Bone marrow (tissue), 2 donors: ENCODE results near the gene MUC4.
"Not testable (repeated sequence)": the region's sequence is repeated elsewhere in the genome, so short reads cannot be mapped to it uniquely, and the experiment has no call there.

ENCODE experiments used
- DNase-seq, 2 donors: peaks; one replicate each; lab custom pipeline; 2025; lab: John Stamatoyannopoulos, UW

The MUC4 gene

GRCh38 chr3:195738274-195739044 lies 73.3 kb downstream of the MUC4 start:
- DNase-seq, result no peak

GRCh38 chr3:195737782-195738181 lies 73.9 kb downstream of the MUC4 start:
- DNase-seq, result not testable (repeated sequence)

GRCh38 chr3:195736866-195737490 lies 74.8 kb downstream of the MUC4 start:
- no peak for DNase-seq

GRCh38 chr3:195735036-195735695 lies 76.6 kb downstream of the MUC4 start:
- no peak for DNase-seq

GRCh38 chr3:195732940-195733339 lies 78.8 kb downstream of the MUC4 start:
- no peak for DNase-seq

- DNase-seq, result no peak
Measured at GRCh38 chr3:195731356-195731905, 80.3 kb downstream of the MUC4 start.

- no peak for DNase-seq
Measured at GRCh38 chr3:195729476-195730251, 82.1 kb downstream of the MUC4 start.

- not testable (repeated sequence) for DNase-seq
Measured at GRCh38 chr3:195728789-195729188, 82.9 kb downstream of the MUC4 start.

GRCh38 chr3:195727606-195728195 lies 84.0 kb downstream of the MUC4 start:
- no peak for DNase-seq

- not testable (repeated sequence) for DNase-seq
Measured at GRCh38 chr3:195725916-195726740, 85.6 kb downstream of the MUC4 start.

- not testable (repeated sequence) for DNase-seq
Measured at GRCh38 chr3:195724363-195724762, 87.4 kb downstream of the MUC4 start.

- not testable (repeated sequence) for DNase-seq
Measured at GRCh38 chr3:195722996-195723345, 88.8 kb downstream of the MUC4 start.

- DNase-seq, result not testable (repeated sequence)
Measured at GRCh38 chr3:195722139-195722995, 89.4 kb downstream of the MUC4 start.

GRCh38 chr3:195720831-195721506 lies 90.8 kb downstream of the MUC4 start, which contains the start of gene MUC20:
MUC20 (plus strand) TSS chr3:195720978; CDS start chr3:195721008, 30 bp downstream.
- not testable (repeated sequence) for DNase-seq

- not testable (repeated sequence) for DNase-seq
Measured at GRCh38 chr3:195719514-195720254, 92.0 kb downstream of the MUC4 start.

GRCh38 chr3:195718477-195718984 lies 93.2 kb downstream of the MUC4 start:
- no peak for DNase-seq

- no peak for DNase-seq
Measured at GRCh38 chr3:195717852-195718476, 93.8 kb downstream of the MUC4 start.

GRCh38 chr3:195717416-195717815 lies 94.3 kb downstream of the MUC4 start:
- DNase-seq, result no peak
